HG03571 (cell line): Measurements from ENCODE around the gene CPO.

Experiments used
- ATAC-seq: cut with Tn5 transposase; IDR thresholded peaks from one replicate; pipeline ENCODE4 v1.9.1; 2021; ENCODE audit not compliant: unreplicated experiment

CPO gene

GRCh38 chr2:207012461-207012860 lies 73.1 kb downstream of the CPO start:
- no peak for ATAC-seq

GRCh38 chr2:207014424-207014823 lies 75.1 kb downstream of the CPO start:
- no peak for ATAC-seq

GRCh38 chr2:207015901-207016300 lies 76.6 kb downstream of the CPO start:
- no peak for ATAC-seq
